Activated naive CD4-positive, alpha-beta T cell treated with anti-CD3 and anti-CD28 coated beads, Interleukin-2, amount 50 U/mL, for 72 hours (primary cell): Measurements from ENCODE around the gene ASIC4. TPM values are rescaled to one million over a fixed set of nuclear protein-coding genes. Genes with fewer than 3 reads are reported as not detected.

Experiments
- ATAC-seq, 2 donors: fragments of 150-1000 bp; cut with Tn5 transposase; 2 replicates each; pipeline ENCODE4 v1.10.0; 2021; ENCODE audit warnings: mild to moderate bottlenecking in 2 of 2, moderate library complexity in 2 of 2
- DNase-seq, 2 donors: peaks; one replicate each; pipeline ENCODE4 v3.0.0; 2021 to 2022; ENCODE audit warnings: low spot score in 2 of 2
- H3K27ac Mint-ChIP-seq, 2 donors: one replicate each; pipeline ENCODE4 v1.8.0; 2022; ENCODE audit warnings: mild to moderate bottlenecking in 2 of 2, mixed read lengths in 2 of 2
- H3K36me3 Mint-ChIP-seq, 2 donors: one replicate each; pipeline ENCODE4 v1.8.0; 2022; ENCODE audit warnings: mixed read lengths in 2 of 2
- H3K9me3 Mint-ChIP-seq, 2 donors: one replicate each; pipeline ENCODE4 v1.8.0; 2022; ENCODE audit warnings: mixed read lengths in 2 of 2
- total RNA-seq, 2 donors: library from RNA; stranded (reverse); gene quantifications; one replicate each; pipeline ENCODE4 v1.2.3, GENCODE V29; 2022

ASIC4 gene
- total RNA-seq, 2 donors from 2014 or later = 0.16 to 0.98 TPM

- no peak for ATAC-seq
- Mint-ChIP-seq H3K27ac (no peak overlapping the region), H3K9me3 (no peaks in the 10 kb centered on the region), H3K36me3 (no peaks in the 10 kb centered on the region)
- DNase-seq = no peak
These were observed 22.9 kb upstream of the ASIC4 start for GRCh38 chr2:219491278-219491963.

- DNase-seq (no peak), ATAC-seq (no peak)
- H3K36me3 Mint-ChIP-seq = no peaks in the 10 kb centered on the region
- no peak overlapping the region for H3K27ac Mint-ChIP-seq
- no peaks in the 10 kb centered on the region for H3K9me3 Mint-ChIP-seq
These were observed 21.7 kb upstream of the ASIC4 start for GRCh38 chr2:219492575-219492974.

- no peaks in the 10 kb centered on the region for H3K9me3 Mint-ChIP-seq
- H3K27ac Mint-ChIP-seq = no peak overlapping the region
- no peak for DNase-seq
- ATAC-seq = no peak
- peaks cover 0 to under 1% of the 10 kb centered on the region in 2 donors for H3K36me3 Mint-ChIP-seq
These were observed 21.2 kb upstream of the ASIC4 start for GRCh38 chr2:219493086-219493485.

- Mint-ChIP-seq H3K27ac (no peak overlapping the region), H3K36me3 (peaks cover 9 to 14% of the 10 kb centered on the region in 2 donors), H3K9me3 (no peaks in the 10 kb centered on the region)
- DNase-seq (no peak), ATAC-seq (no peak)
These were observed 19.2 kb upstream of the ASIC4 start for GRCh38 chr2:219494952-219495530.

GRCh38 chr2:219495531-219496122 lies 18.7 kb upstream of the ASIC4 start:
- peaks cover 9 to 19% of the 10 kb centered on the region in 2 donors for H3K36me3 Mint-ChIP-seq
- no peaks in the 10 kb centered on the region for H3K9me3 Mint-ChIP-seq
- DNase-seq (peak in 1 of 2 donors; percentile 76), ATAC-seq (peak in 1 of 2 donors; percentile 49)
- H3K27ac Mint-ChIP-seq = no peak overlapping the region

- no peak overlapping the region for H3K27ac Mint-ChIP-seq
- ATAC-seq = no peak
These were observed 17.9 kb upstream of the ASIC4 start for GRCh38 chr2:219496247-219496824.

GRCh38 chr2:219496825-219497494 lies 17.3 kb upstream of the ASIC4 start:
- Mint-ChIP-seq H3K27ac (no peak overlapping the region), H3K36me3 (peaks cover 9 to 19% of the 10 kb centered on the region in 2 donors), H3K9me3 (no peaks in the 10 kb centered on the region)
- DNase-seq (no peak), ATAC-seq (no peak)

More at GRCh38 chr2:219496247-219496824, 17.9 kb upstream of the ASIC4 start:
- DNase-seq = no peak
- Mint-ChIP-seq H3K9me3 (no peaks in the 10 kb centered on the region), H3K36me3 (peaks cover 9 to 19% of the 10 kb centered on the region in 2 donors)

GRCh38 chr2:219497495-219498279 lies 16.6 kb upstream of the ASIC4 start:
- ATAC-seq (peak; percentile 14 to 49), DNase-seq (peak in 1 of 2 donors; percentile 64)
- no peaks in the 10 kb centered on the region for H3K9me3 Mint-ChIP-seq
- peak overlapping the region in 1 of 2 donors; percentile 90 for H3K27ac Mint-ChIP-seq
- H3K36me3 Mint-ChIP-seq = peaks cover 9 to 19% of the 10 kb centered on the region in 2 donors

GRCh38 chr2:219498280-219499057 lies 15.8 kb upstream of the ASIC4 start, which contains the start of gene GMPPA:
Gene GMPPA (plus strand): TSS chr2:219498891. CDS start chr2:219499976, 1,085 bp downstream.
- ATAC-seq (peak; percentile 91 to 93), DNase-seq (peak; percentile 91 to 95)
- peaks cover 9 to 19% of the 10 kb centered on the region in 2 donors for H3K36me3 Mint-ChIP-seq
- peak within 1 kb of the TSS; percentile 75 to 90 for H3K27ac Mint-ChIP-seq
- no peaks in the 10 kb centered on the region for H3K9me3 Mint-ChIP-seq

- H3K36me3 Mint-ChIP-seq = peaks cover 9 to 19% of the 10 kb centered on the region in 2 donors
- ATAC-seq (no peak), DNase-seq (no peak)
- no peaks in the 10 kb centered on the region for H3K9me3 Mint-ChIP-seq
- H3K27ac Mint-ChIP-seq = peak overlapping the region; percentile 75 to 90
These were observed 15.3 kb upstream of the ASIC4 start for GRCh38 chr2:219499058-219499307.

- Mint-ChIP-seq H3K9me3 (no peaks in the 10 kb centered on the region), H3K36me3 (peaks cover 9 to 19% of the 10 kb centered on the region in 2 donors), H3K27ac (peak overlapping the region; percentile 75 to 90)
- no peak for DNase-seq
- ATAC-seq = no peak
These were observed 14.7 kb upstream of the ASIC4 start for GRCh38 chr2:219499555-219499954.

- Mint-ChIP-seq H3K9me3 (no peaks in the 10 kb centered on the region), H3K27ac (peak overlapping the region in 1 of 2 donors; percentile 90), H3K36me3 (peaks cover 9 to 19% of the 10 kb centered on the region in 2 donors)
- ATAC-seq (no peak), DNase-seq (no peak)
These were observed 14.1 kb upstream of the ASIC4 start for GRCh38 chr2:219500135-219500534.

GRCh38 chr2:219501849-219502248 lies 12.4 kb upstream of the ASIC4 start:
- no peak for ATAC-seq
- no peaks in the 10 kb centered on the region for H3K9me3 Mint-ChIP-seq
- peaks cover 9 to 19% of the 10 kb centered on the region in 2 donors for H3K36me3 Mint-ChIP-seq
- H3K27ac Mint-ChIP-seq = peak overlapping the region in 1 of 2 donors; percentile 17
- DNase-seq = no peak

- ATAC-seq = no peak
- Mint-ChIP-seq H3K36me3 (peaks cover 9 to 19% of the 10 kb centered on the region in 2 donors), H3K9me3 (no peaks in the 10 kb centered on the region), H3K27ac (peak overlapping the region in 1 of 2 donors; percentile 40)
- DNase-seq = no peak
These were observed 11.7 kb upstream of the ASIC4 start for GRCh38 chr2:219502618-219503017.

GRCh38 chr2:219505585-219505984 lies 8.7 kb upstream of the ASIC4 start:
- Mint-ChIP-seq H3K36me3 (no peaks in the 10 kb centered on the region), H3K9me3 (no peaks in the 10 kb centered on the region), H3K27ac (no peak overlapping the region)
- DNase-seq (no peak), ATAC-seq (no peak)
